GM12892 (cell line): ENCODE measurements around the gene ING4.

Source experiments
- POLR2A ChIP-seq: IDR thresholded peaks from 2 replicates; pipeline ENCODE4 v1.6.1; 2011; ENCODE audit warnings: low read depth, low read length, control low read depth
- POLR2AphosphoS5 ChIP-seq: IDR thresholded peaks from 2 replicates; pipeline ENCODE4 v1.6.1; 2011; ENCODE audit warnings: low read depth, low read length, control low read depth
- TAF1 ChIP-seq: IDR thresholded peaks from 2 replicates; pipeline ENCODE4 v1.6.1; 2011; ENCODE audit warnings: low read depth, mild to moderate bottlenecking, control low read depth, low read length, borderline replicate concordance

GRCh38 chr12:6612247-6612646, 50.7 kb downstream of the ING4 start:
- TF ChIP-seq POLR2A (no peak), POLR2AphosphoS5 (no peak), TAF1 (no peak)
